Measurements from ENCODE around the gene MARK3. TPM values are rescaled to one million over a fixed set of nuclear protein-coding genes. Genes with fewer than 3 reads are reported as not detected.

The MARK3 gene
- total RNA-seq, 4 donors from 2014 or later: 109 to 143 (median 125) TPM

DNA sequence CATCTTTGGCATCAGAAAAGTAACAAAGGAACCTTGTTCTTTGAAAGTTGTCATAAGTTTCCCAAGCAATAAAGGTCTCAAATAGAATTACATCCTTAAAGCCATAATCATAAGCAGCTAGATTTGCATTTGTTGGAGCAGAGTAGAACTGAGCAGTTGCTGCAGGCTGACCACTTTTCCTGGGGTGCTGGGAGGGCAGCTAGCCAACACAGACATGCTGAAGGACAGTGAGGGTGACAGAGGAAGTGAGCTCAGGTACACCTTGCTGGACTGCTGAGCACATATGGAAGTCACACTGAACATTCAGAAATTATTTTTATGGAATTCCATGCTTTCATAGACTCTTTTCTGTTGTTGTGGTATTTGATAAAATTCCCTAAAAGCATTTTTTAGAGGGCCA is 66.2 kb downstream of the MARK3 start:
- Histone ChIP-seq H3K27ac (no peak overlapping the region), H3K9me3 (no peaks in the 10 kb centered on the region)
- no peak for TF ChIP-seq EP300 (IDR thresholded peaks at IDR 0.05)
- no peak for TF ChIP-seq POLR2A (IDR thresholded peaks at IDR 0.05)
- TF ChIP-seq, protein P1, sequence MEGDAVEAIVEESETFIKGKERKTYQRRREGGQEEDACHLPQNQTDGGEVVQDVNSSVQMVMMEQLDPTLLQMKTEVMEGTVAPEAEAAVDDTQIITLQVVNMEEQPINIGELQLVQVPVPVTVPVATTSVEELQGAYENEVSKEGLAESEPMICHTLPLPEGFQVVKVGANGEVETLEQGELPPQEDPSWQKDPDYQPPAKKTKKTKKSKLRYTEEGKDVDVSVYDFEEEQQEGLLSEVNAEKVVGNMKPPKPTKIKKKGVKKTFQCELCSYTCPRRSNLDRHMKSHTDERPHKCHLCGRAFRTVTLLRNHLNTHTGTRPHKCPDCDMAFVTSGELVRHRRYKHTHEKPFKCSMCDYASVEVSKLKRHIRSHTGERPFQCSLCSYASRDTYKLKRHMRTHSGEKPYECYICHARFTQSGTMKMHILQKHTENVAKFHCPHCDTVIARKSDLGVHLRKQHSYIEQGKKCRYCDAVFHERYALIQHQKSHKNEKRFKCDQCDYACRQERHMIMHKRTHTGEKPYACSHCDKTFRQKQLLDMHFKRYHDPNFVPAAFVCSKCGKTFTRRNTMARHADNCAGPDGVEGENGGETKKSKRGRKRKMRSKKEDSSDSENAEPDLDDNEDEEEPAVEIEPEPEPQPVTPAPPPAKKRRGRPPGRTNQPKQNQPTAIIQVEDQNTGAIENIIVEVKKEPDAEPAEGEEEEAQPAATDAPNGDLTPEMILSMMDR (IDR thresholded peaks at IDR 0.05): no peak

DNA sequence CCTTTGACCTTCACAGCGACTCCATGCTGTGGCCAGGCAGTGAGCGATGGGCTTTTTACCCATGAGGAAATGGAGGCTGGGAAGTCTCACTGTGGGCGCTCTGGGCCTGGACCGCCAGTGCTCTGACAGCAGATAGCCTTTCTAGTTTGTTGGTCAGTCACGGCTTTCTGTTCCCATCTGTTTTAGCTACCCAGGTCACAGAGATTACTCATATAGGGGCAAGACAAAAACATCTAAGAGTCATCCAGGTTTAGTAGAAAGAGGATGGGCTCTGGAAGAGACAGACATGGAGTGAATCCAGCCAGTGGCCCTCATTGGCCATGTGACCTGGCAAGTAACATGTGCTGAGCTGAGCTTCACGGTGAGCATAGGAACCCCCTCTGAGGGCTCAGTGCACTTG is 68.6 kb downstream of the MARK3 start:
- H3K36me3 ChIP-seq: peaks cover 0 to 15% (median 0%) of the 10 kb centered on the region in 3 donors
- TF ChIP-seq EP300 (IDR thresholded peaks at IDR 0.05) (no peak), POLR2A (IDR thresholded peaks at IDR 0.05) (no peak)
- TF ChIP-seq, protein P1 (IDR thresholded peaks at IDR 0.05): no peak
- H3K4me1 ChIP-seq: peaks cover 0 to 30% (median 0%) of the 10 kb centered on the region in 4 donors
- no peak for DNase-seq (ENCODE audit: low spot score in 2 of 2)
- 94 to 98% methylated on average over 6 of the region's 6 CpGs for WGBS, 2 donors
- no peaks in the 10 kb centered on the region for H3K9me3 ChIP-seq
- no peaks in the 10 kb centered on the region for H3K27me3 ChIP-seq
- H3K4me3 ChIP-seq: no peak overlapping the region
- no peak overlapping the region for H3K27ac ChIP-seq

More for the DNA sequence above, 66.2 kb downstream of the MARK3 start:
- Histone ChIP-seq H3K4me1 (peaks cover 0 to 51% (median 3%) of the 10 kb centered on the region in 4 donors), H3K36me3 (peaks cover 0 to 4% (median 0%) of the 10 kb centered on the region in 3 donors), H3K4me3 (no peak overlapping the region), H3K27me3 (no peaks in the 10 kb centered on the region)
- no peak for DNase-seq (ENCODE audit: low spot score in 2 of 2)

DNA sequence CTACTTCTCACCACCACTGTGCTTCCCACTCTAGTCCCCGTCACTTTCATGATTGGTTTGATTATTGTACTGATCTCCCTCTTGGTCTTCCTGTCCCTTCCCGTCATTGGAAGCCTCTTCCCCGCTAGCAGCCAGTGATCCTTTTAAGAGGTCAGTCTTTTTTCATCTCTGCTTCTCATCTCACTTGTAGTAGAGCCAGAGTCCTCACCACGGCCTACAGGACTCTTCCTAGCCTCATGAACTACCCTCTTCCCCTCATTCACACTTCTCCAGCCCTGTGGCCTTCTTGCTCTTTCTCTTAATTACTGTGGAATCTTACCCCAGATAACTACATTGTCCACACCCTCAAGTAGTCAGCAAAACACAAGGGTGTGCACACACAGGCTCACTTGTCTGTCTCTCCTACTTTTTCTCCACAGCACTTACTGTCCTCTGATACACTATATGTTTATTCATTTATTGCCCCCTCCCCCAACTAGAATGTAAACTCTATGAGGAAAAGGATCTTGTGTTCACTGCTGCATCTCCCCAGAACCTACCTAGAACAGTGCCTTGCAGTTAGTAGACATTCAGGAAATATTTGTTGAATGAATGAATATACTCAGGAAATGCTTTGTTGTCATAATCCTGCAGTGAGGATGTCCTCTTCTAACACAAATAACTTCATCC is 71.1 kb downstream of the MARK3 start:
- Histone ChIP-seq H3K36me3 (peaks cover 0 to 24% (median 0%) of the 10 kb centered on the region in 3 donors), H3K4me3 (no peak overlapping the region), H3K27ac (no peak overlapping the region), H3K4me1 (peaks cover 0 to 13% (median 0%) of the 10 kb centered on the region in 4 donors), H3K27me3 (no peaks in the 10 kb centered on the region), H3K9me3 (no peaks in the 10 kb centered on the region)
- no peak for DNase-seq (ENCODE audit: low spot score in 2 of 2)
- WGBS, 2 donors: 77 to 84% methylated on average over 4 of the region's 4 CpGs
- TF ChIP-seq, protein P1 (IDR thresholded peaks at IDR 0.05): no peak
- TF ChIP-seq EP300 (IDR thresholded peaks at IDR 0.05) (no peak), POLR2A (IDR thresholded peaks at IDR 0.05) (no peak)

DNA sequence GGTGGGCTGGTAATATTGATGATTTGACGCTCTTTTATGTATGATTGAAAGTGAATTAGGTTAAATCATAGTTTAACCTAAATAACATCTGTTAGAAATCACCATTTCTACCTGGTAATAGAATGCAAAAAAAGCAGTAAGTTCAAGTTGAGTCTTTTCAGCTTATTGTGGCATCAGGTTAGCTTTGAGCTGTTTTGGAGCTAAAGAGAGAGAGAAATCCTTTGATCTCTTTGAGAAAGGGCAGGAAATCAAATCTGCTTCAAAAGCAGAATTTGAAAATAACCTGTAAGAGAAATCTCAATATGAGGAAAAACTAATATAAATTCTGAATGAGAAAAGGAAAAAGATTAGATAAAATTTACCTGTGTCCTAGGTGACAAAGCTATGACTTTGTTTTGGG is 75.2 kb downstream of the MARK3 start:
- Histone ChIP-seq H3K4me1 (peaks cover 0 to 7% (median 0%) of the 10 kb centered on the region in 4 donors), H3K27me3 (no peaks in the 10 kb centered on the region), H3K4me3 (no peak overlapping the region), H3K36me3 (peaks cover 0 to 55% (median 0%) of the 10 kb centered on the region in 3 donors), H3K9me3 (no peaks in the 10 kb centered on the region), H3K27ac (no peak overlapping the region)
- DNase-seq (ENCODE audit: low spot score in 2 of 2): no peak
- TF ChIP-seq POLR2A (IDR thresholded peaks at IDR 0.05) (no peak), EP300 (IDR thresholded peaks at IDR 0.05) (no peak)
- TF ChIP-seq, protein P1 (IDR thresholded peaks at IDR 0.05): no peak
- 95 to 100% methylated on average over 1 of the region's 1 CpG for WGBS, 2 donors

DNA sequence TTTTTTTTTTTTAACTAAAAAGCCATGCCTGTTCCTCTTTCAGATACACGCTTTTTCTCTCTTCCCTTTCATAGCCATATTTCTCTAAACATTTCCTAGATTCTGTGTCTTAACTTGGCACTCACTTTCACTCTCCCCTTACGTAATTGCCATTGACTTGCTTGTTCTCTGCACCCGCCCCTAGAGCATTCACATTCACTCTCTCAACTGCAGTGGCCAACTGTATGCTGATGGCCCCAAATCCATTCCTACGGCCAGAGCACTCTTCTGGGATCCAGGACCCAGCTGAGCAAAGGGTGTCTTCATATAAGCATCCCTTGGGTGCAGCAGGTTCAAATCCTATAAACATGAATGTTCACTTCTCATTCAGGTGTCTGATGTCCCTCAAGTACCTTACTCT is 77.9 kb downstream of the MARK3 start:
- Histone ChIP-seq H3K27ac (no peak overlapping the region), H3K4me1 (no peaks in the 10 kb centered on the region), H3K36me3 (peaks cover 0 to 66% (median 0%) of the 10 kb centered on the region in 3 donors), H3K9me3 (no peaks in the 10 kb centered on the region), H3K4me3 (no peak overlapping the region), H3K27me3 (no peaks in the 10 kb centered on the region)
- no peak for DNase-seq (ENCODE audit: low spot score in 2 of 2)
- WGBS, 2 donors: 72 to 89% methylated on average over 4 of the region's 4 CpGs
- TF ChIP-seq, protein P1 (IDR thresholded peaks at IDR 0.05): no peak
- TF ChIP-seq POLR2A (IDR thresholded peaks at IDR 0.05) (no peak), EP300 (IDR thresholded peaks at IDR 0.05) (no peak)
